SK-N-MC (cell line): ENCODE data around the gene HSP90AA1.
"Not testable (repeated sequence)": the region's sequence is repeated elsewhere in the genome, so short reads cannot be mapped to it uniquely, and the experiment has no call there.

Experiments
- DNase-seq: peaks from one replicate; pipeline ENCODE4 v3.0.0-alpha.2; 2011; ENCODE audit warnings: low read depth, low spot score
- H3K27ac ChIP-seq: fragments of 200-600 bp; sonication (generic); 2 replicates; pipeline ENCODE4 v1.5.1; 2016; ENCODE audit warnings: mixed run types
- H3K36me3 ChIP-seq: fragments of 200-600 bp; sonication (generic); 2 replicates; pipeline ENCODE4 v1.6.1; 2017; ENCODE audit warnings: antibody characterized with exemption, low read length, mixed read lengths; ENCODE audit not compliant: insufficient read depth
- H3K4me3 ChIP-seq: fragments of 200-600 bp; sonication (generic); 2 replicates; pipeline ENCODE4 v1.5.1; 2016
- H3K9ac ChIP-seq: fragments of 200-600 bp; sonication (generic); 2 replicates; pipeline ENCODE4 v1.8.0; 2017; ENCODE audit warnings: mixed run types, mixed read lengths; ENCODE audit not compliant: insufficient read length
- H3K9me3 ChIP-seq: fragments of 200-600 bp; sonication (generic); 2 replicates; pipeline ENCODE4 v1.6.1; 2017; ENCODE audit warnings: low read depth, mild to moderate bottlenecking, antibody characterized with exemption, low read length, moderate library complexity, mixed read lengths
- EZH2 ChIP-seq: fragments of 200-600 bp; sonication (generic); IDR thresholded peaks from one replicate; pipeline ENCODE4 v1.6.1; 2017; ENCODE audit warnings: antibody characterized with exemption
- FOXP2 ChIP-seq: optimal IDR thresholded peaks from 2 replicates; pipeline ENCODE3; 2011; ENCODE audit warnings: mild to moderate bottlenecking, moderate library complexity; ENCODE audit not compliant: insufficient read depth; ENCODE audit errors: extremely low read length, control extremely low read depth
- POLR2AphosphoS5 ChIP-seq: IDR thresholded peaks from 2 replicates; pipeline ENCODE4 v1.6.1; 2012; ENCODE audit warnings: mild to moderate bottlenecking, low read depth, low read length, borderline replicate concordance

Gene HSP90AA1

GRCh38 chr14:102066041-102066451 lies 20.8 kb downstream of the HSP90AA1 start:
- Histone ChIP-seq H3K9ac (no peak overlapping the region), H3K27ac (no peak overlapping the region)
- DNase-seq = no peak

GRCh38 chr14:102064590-102064989 lies 22.3 kb downstream of the HSP90AA1 start:
- H3K9ac ChIP-seq, H3K9me3 ChIP-seq, H3K36me3 ChIP-seq, H3K4me3 ChIP-seq, H3K27ac ChIP-seq, DNase-seq: not testable (repeated sequence)

More at GRCh38 chr14:102066041-102066451, 20.8 kb downstream of the HSP90AA1 start:
- Histone ChIP-seq H3K4me3 (no peak overlapping the region), H3K9me3 (no peaks in the 10 kb centered on the region), H3K36me3 (no peaks in the 10 kb centered on the region)
- TF ChIP-seq EZH2 = no peak
- TF ChIP-seq POLR2AphosphoS5 = no peak
- TF ChIP-seq FOXP2 = no peak

GRCh38 chr14:102063808-102064429 lies 22.9 kb downstream of the HSP90AA1 start:
- Histone ChIP-seq H3K9me3 (no peaks in the 10 kb centered on the region), H3K27ac (peak overlapping the region; percentile 25; the same call in 1 of the 2 replicates), H3K9ac (no peak overlapping the region), H3K4me3 (no peak overlapping the region), H3K36me3 (no peaks in the 10 kb centered on the region)
- no peak for TF ChIP-seq EZH2
- no peak for TF ChIP-seq FOXP2
- TF ChIP-seq POLR2AphosphoS5 = no peak
- no peak for DNase-seq

- Histone ChIP-seq H3K9ac (no peak overlapping the region), H3K9me3 (no peaks in the 10 kb centered on the region), H3K27ac (no peak overlapping the region), H3K36me3 (no peaks in the 10 kb centered on the region), H3K4me3 (no peak overlapping the region)
- TF ChIP-seq FOXP2 (no peak), EZH2 (no peak), POLR2AphosphoS5 (no peak)
- peak; percentile 73 for DNase-seq
These were observed 23.6 kb downstream of the HSP90AA1 start for GRCh38 chr14:102063109-102063807.

GRCh38 chr14:102058961-102059360 lies 27.9 kb downstream of the HSP90AA1 start:
- no peak overlapping the region for H3K4me3 ChIP-seq
- no peak overlapping the region for H3K27ac ChIP-seq
- H3K36me3 ChIP-seq = no peaks in the 10 kb centered on the region
- no peaks in the 10 kb centered on the region for H3K9me3 ChIP-seq
- no peak overlapping the region for H3K9ac ChIP-seq
- no peak for DNase-seq
- no peak for TF ChIP-seq FOXP2
- no peak for TF ChIP-seq POLR2AphosphoS5
- no peak for TF ChIP-seq EZH2

- Histone ChIP-seq H3K9me3 (no peaks in the 10 kb centered on the region), H3K27ac (no peak overlapping the region), H3K4me3 (no peak overlapping the region), H3K9ac (no peak overlapping the region), H3K36me3 (no peaks in the 10 kb centered on the region)
- no peak for DNase-seq
- TF ChIP-seq FOXP2 (no peak), EZH2 (no peak), POLR2AphosphoS5 (no peak)
These were observed 28.7 kb downstream of the HSP90AA1 start for GRCh38 chr14:102058146-102058545.

GRCh38 chr14:102057480-102058114 lies 29.2 kb downstream of the HSP90AA1 start:
- TF ChIP-seq POLR2AphosphoS5 (no peak), EZH2 (no peak), FOXP2 (no peak)
- no peak for DNase-seq

GRCh38 chr14:102056694-102057442 lies 30.0 kb downstream of the HSP90AA1 start:
- TF ChIP-seq FOXP2 (no peak), POLR2AphosphoS5 (no peak), EZH2 (no peak)
- peaks cover 10% of the 10 kb centered on the region; the same call in 1 of the 2 replicates for H3K36me3 ChIP-seq
- H3K9ac ChIP-seq = no peak overlapping the region
- H3K9me3 ChIP-seq = no peaks in the 10 kb centered on the region
- no peak overlapping the region for H3K27ac ChIP-seq
- no peak overlapping the region for H3K4me3 ChIP-seq
- DNase-seq = no peak

More at GRCh38 chr14:102057480-102058114, 29.2 kb downstream of the HSP90AA1 start:
- Histone ChIP-seq H3K9me3 (no peaks in the 10 kb centered on the region), H3K27ac (no peak overlapping the region), H3K36me3 (peaks cover 3% of the 10 kb centered on the region; the same call in 1 of the 2 replicates), H3K4me3 (no peak overlapping the region), H3K9ac (no peak overlapping the region)
